Stomach smooth muscle (tissue), 2 donors: ENCODE data around the gene DPH1.

Experiments used
- H3K27ac ChIP-seq: one replicate; pipeline ENCODE4 v1.7.0; 2013; ENCODE audit warnings: mild to moderate bottlenecking, low read length, inconsistent platforms
- H3K27me3 ChIP-seq, 2 donors: one replicate each; pipeline ENCODE4 v1.7.0; 2013; ENCODE audit warnings: low read length in 2 of 2; ENCODE audit not compliant: insufficient read depth in 2 of 2, control insufficient read depth in 1 of 2
- H3K36me3 ChIP-seq, 2 donors: one replicate each; pipeline ENCODE4 v1.7.0; 2013; ENCODE audit warnings: low read length in 2 of 2; ENCODE audit not compliant: control insufficient read depth in 2 of 2, insufficient read depth in 2 of 2
- H3K4me1 ChIP-seq: one replicate; pipeline ENCODE4 v1.7.0; 2013; ENCODE audit warnings: low read length; ENCODE audit not compliant: control insufficient read depth, insufficient read depth
- H3K4me3 ChIP-seq, 2 donors: one replicate each; pipeline ENCODE4 v1.7.0; 2013; ENCODE audit warnings: low read length in 2 of 2
- H3K9ac ChIP-seq, 2 donors: one replicate each; pipeline ENCODE4 v1.7.0; 2013; ENCODE audit warnings: low read length in 2 of 2, mild to moderate bottlenecking in 1 of 2
- H3K9me3 ChIP-seq, 2 donors: one replicate each; pipeline ENCODE4 v1.7.0; 2013; ENCODE audit warnings: low read length in 2 of 2; ENCODE audit not compliant: control insufficient read depth in 2 of 2
- donor health status: healthy.
- donor health status: Pancreatic carcinoma.

The DPH1 gene

DNA sequence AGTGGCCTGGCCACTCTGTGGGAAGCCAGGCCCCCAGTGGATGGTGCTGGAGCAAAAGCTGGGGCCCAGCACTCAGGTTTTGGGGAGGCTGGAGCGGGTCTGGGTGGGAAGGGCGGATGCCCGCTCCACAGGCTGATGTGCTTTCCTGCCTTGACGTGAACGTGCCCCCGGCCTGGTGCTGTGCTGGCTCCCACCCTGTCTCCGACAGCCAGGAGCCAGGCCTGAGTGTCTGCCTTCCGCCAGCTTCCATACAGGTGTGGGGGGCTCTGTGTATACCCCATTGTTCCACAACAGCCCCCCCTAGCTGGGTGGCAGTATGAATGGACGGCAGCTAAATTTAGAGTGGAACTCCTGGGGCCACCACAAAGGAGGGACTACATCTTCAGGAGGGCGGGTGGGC lies 45.0 kb downstream of the DPH1 start:
- Histone ChIP-seq H3K9me3 (no peaks in the 10 kb centered on the region), H3K4me1 (peaks cover 30% of the 10 kb centered on the region), H3K9ac (no peak overlapping the region), H3K27ac (peak overlapping the region; percentile 37), H3K4me3 (no peak overlapping the region), H3K36me3 (peaks cover 15 to 28% of the 10 kb centered on the region in 2 donors), H3K27me3 (no peaks in the 10 kb centered on the region)

DNA sequence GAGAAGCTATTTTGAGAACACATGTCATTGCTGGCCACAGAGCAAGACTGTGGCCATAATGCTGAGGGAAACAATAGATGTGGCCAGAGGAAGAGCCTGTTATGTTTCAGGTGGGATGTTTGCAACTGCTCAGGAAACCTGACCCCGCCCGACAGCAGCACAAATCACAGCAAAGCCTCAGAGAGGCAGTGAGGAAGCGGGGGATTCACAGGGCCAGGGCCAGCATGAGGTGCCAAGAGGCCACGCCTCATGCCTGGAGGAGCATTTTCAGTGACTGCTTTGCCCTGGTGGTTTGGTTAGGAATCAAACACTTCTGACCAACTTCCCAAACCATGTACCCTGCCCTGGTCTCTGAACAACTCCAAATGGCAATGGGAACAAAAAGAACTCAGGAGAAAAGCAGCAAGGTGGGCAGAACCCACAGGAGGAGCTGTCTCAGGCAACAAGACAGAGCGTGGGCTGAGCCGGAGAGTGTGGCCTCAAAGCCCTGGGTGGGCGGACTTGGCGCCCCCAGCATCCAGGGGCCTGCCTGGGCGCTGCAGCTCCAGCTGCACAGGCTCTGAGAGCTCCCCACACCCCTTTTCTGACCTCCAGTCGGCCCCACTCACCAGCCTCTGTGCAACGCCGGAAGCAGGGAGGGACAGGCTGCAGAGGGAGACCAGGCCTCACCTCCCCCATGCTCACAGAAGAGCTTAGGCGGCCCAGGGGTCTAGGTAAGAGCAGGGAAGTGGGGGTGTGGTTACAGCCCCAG lies 45.6 kb downstream of the DPH1 start:
- H3K36me3 ChIP-seq, result peaks cover 15 to 24% of the 10 kb centered on the region in 2 donors

DNA sequence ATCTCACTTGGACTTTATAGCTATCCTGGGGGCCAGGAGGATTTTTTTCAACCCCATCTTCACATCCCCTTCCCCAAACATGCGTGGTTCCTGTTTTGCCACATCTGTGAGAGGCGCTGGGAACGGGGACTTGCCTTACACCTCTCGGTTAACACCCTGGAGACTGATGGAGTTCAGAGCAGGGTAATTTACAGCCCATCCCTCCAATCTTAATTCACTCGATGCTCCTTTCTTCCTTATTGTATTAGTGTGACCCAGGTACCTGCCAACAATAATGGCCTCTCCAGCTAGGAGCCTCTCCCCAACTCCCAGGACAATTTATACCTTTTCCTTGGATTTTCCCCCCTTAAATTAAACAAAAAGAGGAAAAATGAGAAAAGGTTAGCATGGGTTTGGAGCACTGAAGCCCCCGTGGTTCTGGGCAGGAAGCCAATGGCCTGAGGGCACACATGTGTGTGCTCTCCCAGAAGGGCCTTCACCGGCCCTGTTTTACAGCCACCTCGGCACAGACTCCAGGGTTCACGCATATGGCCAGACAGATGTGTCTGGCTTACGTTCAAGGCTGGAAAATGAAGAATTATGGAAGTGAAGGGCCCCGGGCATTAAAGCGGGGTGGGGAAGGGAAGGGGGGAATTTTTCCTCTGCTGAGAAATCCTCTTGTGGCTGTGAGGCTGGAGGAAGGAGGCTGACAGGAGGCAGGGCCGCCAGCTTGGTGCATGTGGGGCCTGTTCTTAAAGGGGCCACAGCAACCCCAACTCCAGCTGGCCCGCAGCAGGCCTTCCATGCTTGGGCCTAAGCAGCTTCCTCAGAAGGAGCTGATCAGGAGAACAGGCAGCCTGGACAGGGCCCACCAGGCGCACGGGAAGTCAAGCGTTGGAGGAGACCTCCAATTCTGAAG lies 46.4 kb downstream of the DPH1 start:
- Histone ChIP-seq H3K27ac (peak overlapping the region; percentile 53), H3K36me3 (peaks cover 19 to 25% of the 10 kb centered on the region in 2 donors), H3K9ac (peak overlapping the region in 1 of 2 donors; percentile 21), H3K4me1 (peaks cover 26% of the 10 kb centered on the region), H3K9me3 (no peaks in the 10 kb centered on the region), H3K4me3 (no peak overlapping the region), H3K27me3 (no peaks in the 10 kb centered on the region)

More for the DNA sequence above, 45.6 kb downstream of the DPH1 start:
- Histone ChIP-seq H3K9ac (no peak overlapping the region), H3K9me3 (no peaks in the 10 kb centered on the region), H3K4me3 (no peak overlapping the region), H3K27ac (peak overlapping the region; percentile 53), H3K4me1 (peaks cover 27% of the 10 kb centered on the region), H3K27me3 (no peaks in the 10 kb centered on the region)

DNA sequence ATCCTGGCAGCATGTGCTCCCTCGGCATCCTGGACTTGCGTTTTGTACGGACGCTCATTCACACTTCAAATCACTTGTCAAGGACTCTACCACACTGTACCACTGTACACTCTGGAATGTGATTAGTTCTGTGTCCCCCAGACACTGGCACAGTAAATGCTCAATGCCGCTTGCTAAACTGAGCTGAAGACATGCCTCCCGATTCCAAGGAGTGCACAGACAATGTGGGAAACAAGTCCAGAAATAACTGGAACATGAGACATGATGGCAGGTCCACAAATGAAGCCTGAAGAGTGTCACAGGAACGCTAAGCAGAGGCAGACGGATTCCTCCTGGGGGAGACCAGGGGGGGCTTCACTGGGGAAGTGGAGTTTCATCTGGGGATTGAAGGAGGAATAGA lies 47.1 kb downstream of the DPH1 start:
- Histone ChIP-seq H3K4me3 (no peak overlapping the region), H3K9ac (no peak overlapping the region), H3K27ac (no peak overlapping the region), H3K36me3 (peaks cover 24 to 27% of the 10 kb centered on the region in 2 donors), H3K27me3 (no peaks in the 10 kb centered on the region), H3K9me3 (no peaks in the 10 kb centered on the region), H3K4me1 (peaks cover 26% of the 10 kb centered on the region)

DNA sequence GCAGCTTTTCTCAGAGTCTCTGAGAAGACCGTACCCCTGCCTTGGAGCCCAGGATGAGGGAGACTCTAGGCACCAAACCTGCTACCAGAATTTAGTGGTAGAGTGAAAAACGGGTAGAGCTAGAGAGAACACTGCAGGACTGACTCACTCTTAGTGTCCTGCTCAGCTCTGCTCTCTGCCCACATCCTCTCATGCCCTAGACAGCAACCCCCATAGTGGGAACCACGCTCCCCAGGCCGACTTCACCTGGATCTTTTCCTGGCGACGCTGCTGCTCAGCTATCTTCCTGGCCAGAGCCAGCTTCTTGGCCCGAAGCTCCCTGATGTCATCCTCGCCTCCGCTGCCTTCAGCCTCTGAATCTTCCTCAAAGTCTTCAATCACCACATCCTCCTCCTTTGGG lies 51.6 kb downstream of the DPH1 start:
- H3K27ac ChIP-seq, result no peak overlapping the region
- H3K27me3 ChIP-seq, result no peaks in the 10 kb centered on the region
- H3K36me3 ChIP-seq, result peaks cover 28 to 39% of the 10 kb centered on the region in 2 donors
- H3K4me3 ChIP-seq, result no peak overlapping the region
- no peaks in the 10 kb centered on the region for H3K9me3 ChIP-seq
- H3K4me1 ChIP-seq, result peaks cover 52% of the 10 kb centered on the region
- no peak overlapping the region for H3K9ac ChIP-seq

DNA sequence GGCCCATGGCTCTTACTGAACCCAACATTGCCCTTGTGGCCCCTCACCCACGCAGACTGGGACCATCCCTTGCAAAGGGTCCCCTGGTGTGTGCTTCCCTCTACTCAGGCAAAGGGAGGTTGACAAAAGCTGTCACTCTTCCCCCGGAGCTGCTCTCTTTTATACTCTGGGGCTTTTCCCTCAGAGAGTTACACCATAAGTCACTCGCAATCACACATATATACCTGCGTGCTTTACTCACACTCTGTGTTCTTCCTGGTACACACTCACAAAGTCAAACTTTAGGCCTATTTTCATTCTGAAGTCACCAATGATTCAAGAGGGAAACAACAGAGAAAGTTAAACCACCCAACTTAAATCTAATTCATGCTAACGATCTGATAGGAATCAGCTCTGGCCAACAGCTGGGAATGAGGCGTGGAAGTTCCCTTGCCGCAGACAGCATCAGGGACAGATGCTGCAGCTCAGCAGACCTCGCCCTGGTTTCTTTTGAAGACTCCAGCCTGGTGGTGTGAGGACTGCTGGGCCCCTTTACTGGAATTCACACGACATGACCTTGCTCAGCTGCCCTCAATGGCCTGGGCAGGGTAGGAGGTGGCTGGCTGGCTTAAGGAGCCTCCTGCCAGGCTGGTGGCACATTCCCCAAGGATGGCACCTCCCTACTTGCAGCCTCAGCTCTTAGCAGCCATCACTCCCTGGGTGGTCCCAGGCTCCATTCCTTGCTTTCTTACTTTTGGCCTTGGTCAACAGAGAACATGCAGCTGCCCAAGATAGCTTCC lies 52.2 kb downstream of the DPH1 start:
- Histone ChIP-seq H3K4me3 (no peak overlapping the region), H3K9me3 (no peaks in the 10 kb centered on the region), H3K9ac (no peak overlapping the region), H3K4me1 (peaks cover 50% of the 10 kb centered on the region), H3K27me3 (no peaks in the 10 kb centered on the region), H3K36me3 (peaks cover 28 to 35% of the 10 kb centered on the region in 2 donors), H3K27ac (peak overlapping the region; percentile 69)

DNA sequence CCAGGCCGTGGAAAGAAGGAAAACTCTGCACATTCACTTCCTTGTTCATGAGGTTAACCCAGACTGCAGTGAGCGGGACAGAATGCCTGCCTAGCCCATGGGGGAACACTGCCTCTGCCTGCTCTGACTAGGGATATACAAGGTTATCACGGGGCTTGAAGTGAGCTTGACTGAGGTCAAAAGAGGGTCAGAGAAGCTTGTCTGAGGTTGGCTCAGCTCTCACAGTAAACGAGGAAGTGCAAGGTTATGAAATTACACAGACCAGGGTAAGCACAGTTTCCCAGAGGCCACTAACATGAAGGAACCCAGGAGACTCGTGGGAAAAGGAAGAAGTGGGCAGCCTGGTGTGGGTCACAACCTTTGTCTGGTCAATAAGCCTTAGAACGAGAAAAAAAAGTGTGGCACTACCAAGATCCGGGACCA lies 53.7 kb downstream of the DPH1 start:
- peaks cover 64% of the 10 kb centered on the region for H3K4me1 ChIP-seq
- H3K9ac ChIP-seq, result peak overlapping the region in 1 of 2 donors; percentile 42
- no peak overlapping the region for H3K4me3 ChIP-seq
- no peaks in the 10 kb centered on the region for H3K9me3 ChIP-seq
- no peaks in the 10 kb centered on the region for H3K27me3 ChIP-seq
- peak overlapping the region; percentile 69 for H3K27ac ChIP-seq
- H3K36me3 ChIP-seq, result peaks cover 18 to 31% of the 10 kb centered on the region in 2 donors

DNA sequence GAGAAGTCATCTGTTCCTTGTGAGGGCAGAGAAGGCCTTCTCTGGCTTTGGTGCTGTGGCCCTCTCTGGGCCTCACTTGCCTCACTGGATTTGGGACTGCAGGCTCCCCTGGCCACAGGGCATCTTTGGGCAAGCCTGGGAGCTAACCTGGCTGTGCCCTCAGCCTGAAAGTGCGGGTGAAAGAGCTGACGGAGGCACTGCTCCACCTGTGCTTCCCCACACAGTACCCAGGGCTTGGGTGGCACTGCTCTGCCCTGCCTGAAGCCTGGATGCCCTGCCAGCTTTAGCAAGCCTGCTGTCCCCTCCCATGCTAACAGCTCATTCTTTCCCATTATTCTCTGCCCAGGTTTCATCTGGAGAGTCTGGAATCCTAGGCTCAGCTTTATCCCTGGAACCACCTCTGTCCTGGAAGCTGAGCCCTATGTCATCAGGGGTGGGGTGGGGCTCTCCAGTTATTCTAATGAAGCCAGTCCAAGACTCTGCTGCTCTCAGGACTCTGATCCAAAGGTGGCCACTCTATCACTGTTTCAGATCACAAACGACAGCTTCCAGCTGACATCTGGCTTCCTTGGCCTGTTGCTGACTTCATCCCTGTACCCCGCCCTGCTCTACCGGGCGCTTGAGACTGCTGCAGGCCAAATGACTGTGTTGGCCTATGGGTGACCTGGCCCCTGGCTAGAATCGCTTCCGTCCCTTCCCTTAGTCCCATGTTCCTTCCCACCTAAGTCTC lies 54.2 kb downstream of the DPH1 start:
- Histone ChIP-seq H3K4me1 (peaks cover 70% of the 10 kb centered on the region), H3K36me3 (peaks cover 16 to 28% of the 10 kb centered on the region in 2 donors), H3K9ac (peak overlapping the region in 1 of 2 donors; percentile 42), H3K9me3 (no peaks in the 10 kb centered on the region), H3K4me3 (no peak overlapping the region), H3K27ac (peak overlapping the region; percentile 69), H3K27me3 (no peaks in the 10 kb centered on the region)

DNA sequence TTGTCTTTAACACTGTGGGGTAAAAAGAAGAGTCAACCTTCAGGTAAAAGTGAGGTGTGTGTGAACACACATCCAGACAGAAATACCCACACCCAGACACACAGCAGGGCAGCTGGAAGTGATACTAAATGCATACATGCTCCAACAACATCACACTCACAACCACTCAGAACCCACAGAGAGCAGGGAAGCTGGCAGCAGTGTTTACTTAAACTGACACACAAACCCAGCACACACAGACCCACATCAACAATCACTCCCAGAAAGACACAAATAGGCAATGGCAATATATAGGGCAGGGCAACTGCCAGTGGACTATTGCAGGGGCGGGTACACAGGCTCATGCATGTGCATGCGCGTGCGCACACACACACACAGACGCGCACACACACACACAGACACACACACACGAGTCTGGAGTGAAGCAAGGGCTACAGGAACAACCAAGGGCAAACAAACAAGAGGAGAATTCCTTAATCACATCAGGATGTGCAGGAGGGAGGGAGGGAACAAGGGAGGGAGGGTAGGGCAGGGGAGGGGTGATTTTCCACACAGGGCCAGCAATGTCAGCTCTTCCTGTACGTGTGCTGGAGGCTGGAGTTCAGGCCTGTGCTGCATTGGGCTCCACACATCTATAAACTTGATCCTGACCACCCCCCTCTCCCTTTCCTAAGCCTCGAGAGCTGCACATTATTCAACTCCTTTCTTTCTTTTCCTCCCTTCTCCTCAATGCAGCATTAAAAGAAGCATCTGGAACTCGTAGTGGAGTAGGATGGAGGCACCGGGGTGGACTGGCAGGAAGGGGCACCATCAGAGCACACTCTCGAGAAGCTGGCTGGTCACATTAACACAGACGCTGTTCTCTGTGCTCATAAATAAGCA lies 55.1 kb downstream of the DPH1 start:
- Histone ChIP-seq H3K27me3 (no peaks in the 10 kb centered on the region), H3K4me1 (peaks cover 71% of the 10 kb centered on the region), H3K9ac (no peak overlapping the region), H3K9me3 (no peaks in the 10 kb centered on the region), H3K4me3 (no peak overlapping the region), H3K36me3 (peaks cover 16 to 26% of the 10 kb centered on the region in 2 donors), H3K27ac (peak overlapping the region; percentile 69)
